Epidermal melanocyte (primary cell): ENCODE measurements around the gene SNAI3.
"Not testable (repeated sequence)": the region's sequence is repeated elsewhere in the genome, so short reads cannot be mapped to it uniquely, and the experiment has no call there.

Experiments
- DNase-seq: peaks from one replicate; pipeline ENCODE4 v3.0.0; 2011; ENCODE audit warnings: low spot score; ENCODE audit not compliant: insufficient read length

Gene SNAI3

DNA sequence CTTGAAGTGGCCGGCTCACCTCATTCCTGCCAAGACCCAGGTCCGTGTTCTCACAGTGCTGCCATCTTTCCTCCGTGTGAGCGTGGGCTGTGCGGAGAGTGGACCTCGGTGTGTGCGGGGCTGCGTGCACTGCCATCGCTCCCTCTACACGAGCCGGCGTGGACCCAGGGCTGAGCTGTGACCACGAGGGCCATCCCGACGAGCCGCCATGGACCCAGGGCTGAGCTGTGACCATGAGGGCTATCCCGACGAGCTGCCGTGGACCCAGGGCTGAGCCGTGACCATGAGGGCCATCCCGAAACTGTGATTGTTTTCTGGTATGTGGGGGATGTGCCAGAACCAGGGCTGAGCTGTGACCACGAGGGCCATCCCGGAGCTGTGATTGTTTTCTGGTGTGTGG lies 14.5 kb downstream of the SNAI3 start:
- no peak for DNase-seq

DNA sequence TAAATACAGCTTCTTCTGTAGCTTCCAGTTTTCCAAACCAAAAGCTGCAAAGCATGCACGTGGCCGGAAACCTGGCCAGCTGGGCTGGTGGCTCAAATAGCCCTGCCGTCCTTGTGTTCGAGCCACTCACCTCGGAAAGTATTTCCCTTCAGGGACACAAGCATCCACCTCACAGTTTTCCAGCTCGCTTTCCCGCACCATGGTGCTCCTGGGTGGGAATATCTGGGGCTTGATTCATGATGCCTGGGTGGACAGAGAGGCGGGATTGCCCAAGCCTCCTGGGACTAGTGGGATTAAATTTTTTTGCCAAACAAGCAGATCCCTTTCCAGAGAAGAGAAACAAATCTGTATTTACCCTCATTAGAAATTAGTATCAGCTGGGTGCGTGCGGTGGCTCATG lies 16.3 kb downstream of the SNAI3 start:
- DNase-seq = no peak

DNA sequence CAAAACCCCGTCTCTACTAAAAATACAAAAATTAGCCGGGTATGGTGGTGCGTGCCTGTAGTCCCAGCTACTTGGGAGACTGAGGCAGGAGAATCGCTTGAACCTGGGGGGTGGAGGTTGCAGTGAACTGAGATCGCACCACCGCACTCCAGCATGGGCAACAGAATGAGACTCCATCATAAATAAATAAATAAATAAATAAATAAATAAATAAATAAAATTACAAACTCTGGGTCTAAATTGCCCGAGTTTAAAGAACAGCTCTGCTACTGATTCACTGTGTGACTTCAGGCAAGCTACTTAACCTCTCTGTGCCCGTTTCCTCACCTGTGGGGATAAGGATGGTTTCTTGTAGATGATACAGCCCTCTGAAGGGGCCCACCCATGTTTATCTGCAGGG lies 16.8 kb downstream of the SNAI3 start:
- not testable (repeated sequence) for DNase-seq

DNA sequence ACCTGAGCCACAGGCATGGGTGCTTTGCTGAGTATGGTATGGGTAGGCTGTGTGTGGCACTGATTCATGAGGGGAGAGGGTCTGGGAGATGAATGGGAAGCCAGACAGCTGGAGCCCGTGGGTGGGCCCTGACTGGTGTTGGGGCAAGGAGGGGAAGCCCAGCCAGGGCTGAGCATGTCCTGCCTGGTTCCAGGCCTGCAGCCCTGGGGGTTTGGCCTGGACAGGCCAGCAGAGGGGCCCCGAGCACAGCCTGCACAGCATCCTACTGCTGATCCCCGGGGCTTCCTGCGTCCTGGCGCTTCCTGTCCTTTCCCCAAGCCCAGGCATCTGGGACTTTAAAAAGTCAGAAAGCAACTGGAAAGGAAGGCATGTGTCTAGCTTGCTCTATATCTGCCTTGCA lies 18.8 kb downstream of the SNAI3 start:
- no peak for DNase-seq

GRCh38 chr16:88665570-88665969 lies 20.7 kb downstream of the SNAI3 start:
- no peak for DNase-seq

DNA sequence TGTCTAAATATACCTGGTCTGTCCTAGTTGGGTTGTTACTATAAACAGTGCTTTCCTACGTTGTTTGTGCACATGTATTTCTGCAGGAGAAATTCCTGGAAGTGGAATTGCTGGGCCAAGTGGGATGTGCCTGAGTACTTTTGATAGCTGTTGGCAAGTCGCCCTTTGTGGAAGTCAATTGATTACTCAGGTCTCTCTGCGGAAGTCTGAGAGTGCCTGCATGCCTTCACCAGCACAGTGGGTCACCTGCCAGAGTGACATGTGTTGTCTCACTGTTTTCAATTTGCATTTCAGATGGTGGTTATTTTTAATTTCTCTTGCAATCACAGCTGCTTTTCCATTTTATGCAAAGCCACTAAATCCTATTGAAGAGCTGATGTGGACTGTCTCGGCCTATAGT lies 21.2 kb downstream of the SNAI3 start:
- DNase-seq = no peak

GRCh38 chr16:88662843-88663606 lies 23.3 kb downstream of the SNAI3 start, which contains the start of gene MVD:
TSS of gene MVD (minus strand) at chr16:88663091. CDS start at chr16:88663080, 11 bp downstream.
- DNase-seq = peak; percentile 100

DNA sequence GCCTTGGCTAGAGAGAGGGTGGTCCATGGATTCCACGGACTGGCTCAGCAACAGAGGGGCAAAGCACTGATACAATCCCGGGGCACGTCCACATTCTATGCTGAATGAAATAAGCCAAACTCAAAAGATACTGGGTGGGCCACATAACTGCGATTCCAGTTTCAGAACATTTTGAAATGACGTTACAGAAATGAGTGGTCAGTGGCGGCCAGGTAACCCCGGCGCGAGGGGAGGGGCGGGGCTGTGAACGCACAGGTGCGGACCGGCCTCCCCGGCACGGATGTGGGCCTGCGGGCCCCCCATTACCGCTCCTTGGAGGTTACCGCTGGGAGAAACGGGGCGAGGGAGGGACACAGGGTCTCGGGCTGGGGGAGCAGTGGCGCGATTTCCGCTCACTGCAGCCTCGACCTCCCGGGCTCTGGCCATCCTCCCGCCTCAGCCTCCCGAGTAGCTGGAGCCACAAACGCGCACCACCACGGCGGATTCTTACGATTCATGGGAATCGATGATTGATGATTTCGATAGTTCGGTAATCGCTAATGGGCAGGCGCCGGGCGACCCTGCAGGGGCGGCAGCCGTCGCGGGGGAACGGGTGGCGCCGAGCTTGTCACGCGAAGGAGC lies 24.0 kb downstream of the SNAI3 start:
- DNase-seq = no peak

DNA sequence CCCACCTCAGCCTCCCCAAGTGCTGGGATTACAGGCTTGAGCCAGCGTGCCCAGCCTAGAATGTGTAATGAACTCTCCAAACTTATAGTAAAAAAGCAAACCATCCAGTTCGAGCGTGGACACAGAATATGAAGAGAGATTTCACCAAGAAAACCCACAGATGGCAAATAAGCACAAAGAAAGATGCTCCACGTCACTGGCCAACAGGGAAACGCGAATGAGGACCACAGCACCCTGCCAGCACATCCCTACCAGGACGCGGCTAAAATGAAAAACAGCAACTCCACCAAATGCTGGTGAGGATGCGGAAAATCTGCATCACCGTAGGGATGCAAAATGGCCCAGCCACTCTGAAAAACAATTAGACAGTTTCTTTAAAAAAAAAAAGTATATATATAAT lies 24.8 kb downstream of the SNAI3 start:
- DNase-seq = no peak

DNA sequence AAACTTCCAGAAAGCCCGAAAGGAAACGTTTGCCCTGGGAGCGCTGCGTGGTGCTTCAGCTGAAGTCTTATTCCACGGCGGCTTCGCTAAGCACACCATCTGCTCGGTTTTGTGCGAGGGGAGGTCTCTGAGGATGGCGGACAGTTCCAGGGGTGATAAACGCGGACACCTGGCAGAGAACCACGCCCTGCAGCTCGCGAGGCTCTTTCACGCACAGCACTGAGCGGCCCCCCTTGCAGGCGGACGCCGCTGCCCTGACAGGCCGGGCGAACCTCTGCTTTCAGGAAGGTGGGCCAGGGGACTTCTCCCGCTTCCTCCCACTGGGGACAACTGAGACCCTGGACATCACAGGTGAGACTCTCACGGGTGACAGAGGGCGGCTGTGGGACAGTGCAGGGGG lies 27.1 kb downstream of the SNAI3 start:
- DNase-seq = no peak

GRCh38 chr16:88658714-88659113 lies 27.6 kb downstream of the SNAI3 start:
- no peak for DNase-seq

DNA sequence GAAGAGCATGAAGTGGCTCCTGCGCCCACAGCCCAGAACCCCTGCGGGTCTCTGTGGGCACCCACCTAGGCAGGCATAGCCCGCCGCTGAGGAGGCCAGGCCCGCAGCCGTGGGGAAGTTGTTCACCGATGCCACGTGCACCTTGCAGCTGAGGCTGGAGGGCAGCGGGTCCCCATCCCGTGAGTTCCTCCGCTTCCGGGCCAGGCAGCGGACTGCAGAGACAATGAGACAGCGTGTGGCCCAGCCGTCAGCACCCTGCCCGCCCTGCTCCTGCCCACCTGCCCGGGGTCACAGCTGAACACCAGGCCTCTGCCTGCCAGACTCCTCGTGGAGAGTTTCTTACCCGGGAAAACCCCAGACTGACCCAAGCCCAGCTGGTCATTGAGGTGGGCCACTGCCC lies 28.9 kb downstream of the SNAI3 start:
- DNase-seq = no peak

- no peak for DNase-seq
These were observed 29.9 kb downstream of the SNAI3 start for GRCh38 chr16:88656291-88656980.

DNA sequence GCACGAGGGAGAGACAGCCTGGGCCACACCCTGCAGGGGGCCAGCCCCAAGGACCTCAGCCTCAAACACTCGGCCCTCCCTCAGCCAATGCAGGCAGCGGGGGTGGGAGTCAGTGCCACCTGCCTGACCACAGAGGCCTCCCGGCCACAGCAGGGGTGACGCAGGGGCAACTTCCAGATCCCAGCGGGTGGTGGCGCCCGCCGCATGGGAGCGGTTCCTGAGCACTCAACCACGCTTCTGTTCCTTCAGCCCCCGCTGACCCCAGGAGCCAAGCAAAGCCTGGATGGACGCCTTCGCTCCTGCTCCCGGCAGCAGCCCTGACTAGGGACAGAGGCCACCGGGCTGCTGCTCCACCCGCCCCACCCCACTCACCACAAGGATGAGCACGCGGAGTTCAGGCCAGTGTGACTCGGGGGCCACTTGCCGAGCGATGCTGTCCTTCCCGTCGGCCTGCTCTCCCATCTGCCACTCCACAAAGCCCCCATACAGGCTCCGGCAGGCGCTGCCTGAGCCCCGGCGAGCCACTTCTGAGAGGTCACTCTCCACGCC lies 30.5 kb downstream of the SNAI3 start:
- no peak for DNase-seq

- no peak for DNase-seq
These were observed 31.1 kb downstream of the SNAI3 start for GRCh38 chr16:88655053-88655732.

- DNase-seq = no peak
These were observed 31.8 kb downstream of the SNAI3 start for GRCh38 chr16:88654363-88655052.

- no peak for DNase-seq
These were observed 32.5 kb downstream of the SNAI3 start for GRCh38 chr16:88653596-88654362.

- DNase-seq = no peak
These were observed 33.2 kb downstream of the SNAI3 start for GRCh38 chr16:88653101-88653500.

DNA sequence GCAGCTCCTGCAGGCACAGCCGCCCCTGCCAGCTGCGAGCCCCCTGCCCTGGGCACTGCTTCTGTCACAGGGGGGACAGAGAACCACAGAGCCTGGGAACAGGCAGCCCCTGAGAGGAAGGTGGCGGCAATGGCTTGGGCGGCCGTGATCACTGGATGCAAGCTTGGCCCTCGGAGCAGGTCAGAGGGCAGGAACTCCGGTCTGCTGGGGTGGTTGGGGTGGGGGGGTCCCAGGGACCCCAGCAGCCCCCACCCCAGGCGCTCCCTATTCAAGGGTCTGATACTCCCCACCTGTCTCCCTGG lies 33.6 kb downstream of the SNAI3 start:
- DNase-seq = no peak

GRCh38 chr16:88651989-88652761 lies 34.1 kb downstream of the SNAI3 start:
- DNase-seq = no peak
